GM18511 (cell line): ENCODE data around the gene MAVS.
"Not testable (repeated sequence)": the region's sequence is repeated elsewhere in the genome, so short reads cannot be mapped to it uniquely, and the experiment has no call there.

Source experiments
- ATAC-seq: cut with Tn5 transposase; IDR thresholded peaks from one replicate; pipeline ENCODE4 v1.9.1; 2021; ENCODE audit warnings: mild to moderate bottlenecking, moderate library complexity; ENCODE audit not compliant: unreplicated experiment

MAVS gene

GRCh38 chr20:3814928-3815495 lies 31.6 kb upstream of the MAVS start:
- no peak for ATAC-seq

- no peak for ATAC-seq
Observed at GRCh38 chr20:3815703-3816315, 30.8 kb upstream of the MAVS start.

GRCh38 chr20:3818155-3819151 lies 28.2 kb upstream of the MAVS start:
- no peak for ATAC-seq

- no peak for ATAC-seq
Observed at GRCh38 chr20:3819411-3820047, 27.1 kb upstream of the MAVS start.

- peak; percentile 84 for ATAC-seq
Observed at GRCh38 chr20:3820048-3820900, 26.4 kb upstream of the MAVS start, which contains the start of gene AP5S1. TSS of gene AP5S1 (plus strand) at chr20:3820547. CDS start at chr20:3822118, 1,571 bp downstream.

- ATAC-seq = no peak
Observed at GRCh38 chr20:3820901-3821727, 25.5 kb upstream of the MAVS start.

- no peak for ATAC-seq
Observed at GRCh38 chr20:3821996-3822395, 24.6 kb upstream of the MAVS start.

GRCh38 chr20:3823881-3824280 lies 22.8 kb upstream of the MAVS start:
- ATAC-seq = no peak

GRCh38 chr20:3825526-3825925 lies 21.1 kb upstream of the MAVS start:
- no peak for ATAC-seq

- ATAC-seq = no peak
Observed at GRCh38 chr20:3826420-3826819, 20.2 kb upstream of the MAVS start.

- ATAC-seq = no peak
Observed at GRCh38 chr20:3828798-3829197, 17.8 kb upstream of the MAVS start.

GRCh38 chr20:3829891-3830290 lies 16.7 kb upstream of the MAVS start:
- ATAC-seq = not testable (repeated sequence)

- ATAC-seq = no peak
Observed at GRCh38 chr20:3836132-3836531, 10.5 kb upstream of the MAVS start.

GRCh38 chr20:3839328-3839727 lies 7.3 kb upstream of the MAVS start:
- no peak for ATAC-seq

GRCh38 chr20:3840201-3840600 lies 6.4 kb upstream of the MAVS start:
- ATAC-seq = not testable (repeated sequence)

- ATAC-seq = no peak
Observed at GRCh38 chr20:3842348-3842930, 4.2 kb upstream of the MAVS start.

- no peak for ATAC-seq
Observed at GRCh38 chr20:3843490-3843889, 3.1 kb upstream of the MAVS start.

- ATAC-seq = not testable (repeated sequence)
Observed at GRCh38 chr20:3843990-3844619, 2.5 kb upstream of the MAVS start.

GRCh38 chr20:3846378-3846739 lies 275 bp upstream of the MAVS start:
- ATAC-seq = no peak
